SK-N-MC (cell line): ENCODE data around the gene FOXA3.

Experiments used
- EZH2 ChIP-seq: fragments of 200-600 bp; sonication (generic); IDR thresholded peaks from one replicate; pipeline ENCODE4 v1.6.1; 2017; ENCODE audit warnings: antibody characterized with exemption
- POLR2AphosphoS5 ChIP-seq: IDR thresholded peaks from 2 replicates; pipeline ENCODE4 v1.6.1; 2012; ENCODE audit warnings: mild to moderate bottlenecking, low read depth, low read length, borderline replicate concordance

GRCh38 chr19:45821570-45821969 is 42.6 kb upstream of the FOXA3 start:
- TF ChIP-seq EZH2 (no peak), POLR2AphosphoS5 (peak; percentile 34; the same call in 1 of the 2 replicates)
